Astrocyte of the cerebellum (primary cell): ENCODE measurements around the gene CCDC183.
"Not testable (repeated sequence)": the region's sequence is repeated elsewhere in the genome, so short reads cannot be mapped to it uniquely, and the experiment has no call there.

Experiments used
- DNase-seq: peaks from one replicate; pipeline ENCODE4 v3.0.0-alpha.2; 2011; ENCODE audit warnings: low read depth
- H3K4me3 ChIP-seq: 2 replicates; pipeline ENCODE4 v1.5.1; 2011; ENCODE audit warnings: mild to moderate bottlenecking, low read depth, low read length, moderate library complexity
- CTCF ChIP-seq: IDR thresholded peaks from 2 replicates; pipeline ENCODE4 v1.5.1; 2012; ENCODE audit warnings: low read length, low read depth, moderate library complexity, mild to moderate bottlenecking; ENCODE audit errors: missing control alignments
- in situ Hi-C: cut with HindIII; loops from 2 replicates; pipeline ENCODE4 v1.10.0; 2017; ENCODE audit warnings: low sequenced_read_pairs

Gene CCDC183

GRCh38 chr9:136760424-136760823 is 35.7 kb upstream of the CCDC183 start:
- no peak overlapping the region for H3K4me3 ChIP-seq
- DNase-seq: no peak
- TF ChIP-seq CTCF: no peak
- in situ Hi-C loops: no loop called here

- DNase-seq: peak; percentile 11
- H3K4me3 ChIP-seq, in situ Hi-C loops: not testable (repeated sequence)
- peak; percentile 88 for TF ChIP-seq CTCF
Observed at GRCh38 chr9:136760834-136761544, 35.1 kb upstream of the CCDC183 start.

- TF ChIP-seq CTCF: no peak
- no peak overlapping the region for H3K4me3 ChIP-seq
- in situ Hi-C loops: no loop called here
- DNase-seq: no peak
Observed at GRCh38 chr9:136761545-136761981, 34.6 kb upstream of the CCDC183 start.

GRCh38 chr9:136762221-136762691 is 33.9 kb upstream of the CCDC183 start:
- no peak for DNase-seq
- in situ Hi-C loops: no loop called here
- H3K4me3 ChIP-seq: no peak overlapping the region
- TF ChIP-seq CTCF: no peak

- no peak for TF ChIP-seq CTCF
- no peak overlapping the region for H3K4me3 ChIP-seq
- no peak for DNase-seq
- in situ Hi-C loops: no loop called here
Observed at GRCh38 chr9:136762915-136763648, 33.1 kb upstream of the CCDC183 start.

GRCh38 chr9:136763649-136764035 is 32.5 kb upstream of the CCDC183 start:
- in situ Hi-C loops: no loop called here

More at GRCh38 chr9:136763649-136764035, 32.5 kb upstream of the CCDC183 start:
- no peak for TF ChIP-seq CTCF
- DNase-seq: no peak
- H3K4me3 ChIP-seq: no peak overlapping the region
